SK-N-SH treated with all-trans-retinoic acid at 6 μM for 48 hours (cell line): Measurements from ENCODE around the gene C1orf105.

ENCODE experiments used
- ATAC-seq: fragments of 200-7000 bp; cut with Tn5 transposase; 3 replicates; pipeline ENCODE4 v1.9.1; 2020; ENCODE audit warnings: mild to moderate bottlenecking, moderate library complexity
- ARNTL ChIP-seq: fragments of 450-650 bp; formaldehyde crosslinking; IDR thresholded peaks from 2 replicates; pipeline ENCODE4 v1.5.0; 2020; ENCODE audit warnings: low read depth, mild to moderate bottlenecking, moderate library complexity, borderline replicate concordance
- BACH2 ChIP-seq: fragments of 250-450 bp; sonication (Bioruptor Pico); IDR thresholded peaks from 2 replicates; pipeline ENCODE4 v1.9.0; 2021; ENCODE audit warnings: mild to moderate bottlenecking, borderline replicate concordance
- CSDC2 ChIP-seq: fragments of 250-450 bp; sonication (Bioruptor Pico); IDR thresholded peaks from 2 replicates; pipeline ENCODE4 v1.5.0; 2020; ENCODE audit warnings: mild to moderate bottlenecking, moderate library complexity
- ESRRG ChIP-seq: fragments of 250-450 bp; sonication (Bioruptor Pico); IDR thresholded peaks from 2 replicates; pipeline ENCODE4 v1.6.1; 2021; ENCODE audit warnings: mild to moderate bottlenecking
- GLIS3 ChIP-seq: fragments of 250-450 bp; sonication (Bioruptor Pico); IDR thresholded peaks from 2 replicates; pipeline ENCODE4 v1.5.0; 2020; ENCODE audit warnings: mild to moderate bottlenecking, moderate library complexity
- OSR1 ChIP-seq: fragments of 250-450 bp; sonication (Bioruptor Pico); IDR thresholded peaks from 2 replicates; pipeline ENCODE4 v1.8.0; 2022; ENCODE audit warnings: moderate library complexity, mild to moderate bottlenecking, inconsistent platforms
- PPARA ChIP-seq: fragments of 250-450 bp; sonication (Bioruptor Pico); IDR thresholded peaks from 2 replicates; pipeline ENCODE4 v1.5.0; 2020; ENCODE audit warnings: mild to moderate bottlenecking, borderline replicate concordance
- SNAI2 ChIP-seq: fragments of 250-450 bp; sonication (Bioruptor Pico); IDR thresholded peaks from 2 replicates; pipeline ENCODE4 v1.5.0; 2020; ENCODE audit warnings: mild to moderate bottlenecking, moderate library complexity
- TCF4 ChIP-seq: fragments of 250-450 bp; sonication (Bioruptor Pico); IDR thresholded peaks from 2 replicates; pipeline ENCODE4 v1.8.0; 2021; ENCODE audit warnings: mild to moderate bottlenecking, moderate library complexity, borderline replicate concordance
- TOX ChIP-seq: fragments of 250-450 bp; sonication (Bioruptor Pico); IDR thresholded peaks from 2 replicates; pipeline ENCODE4 v1.8.0; 2021; ENCODE audit warnings: mild to moderate bottlenecking, moderate library complexity, borderline replicate concordance
- ZC3H10 ChIP-seq: fragments of 250-450 bp; sonication (Bioruptor Pico); IDR thresholded peaks from 2 replicates; pipeline ENCODE4 v1.5.1; 2021; ENCODE audit warnings: mild to moderate bottlenecking, moderate library complexity
- ZFP30 ChIP-seq: fragments of 450-650 bp; formaldehyde crosslinking; IDR thresholded peaks from 2 replicates; pipeline ENCODE4 v1.5.0; 2022; ENCODE audit warnings: mild to moderate bottlenecking, moderate library complexity
- ZNF565 ChIP-seq: fragments of 450-650 bp; formaldehyde crosslinking; conservative IDR thresholded peaks from 2 replicates; pipeline ENCODE4 v1.5.0; 2020; ENCODE audit warnings: low read depth, mild to moderate bottlenecking, moderate library complexity
- ZNF70 ChIP-seq: fragments of 450-650 bp; formaldehyde crosslinking; IDR thresholded peaks from 2 replicates; pipeline ENCODE4 v1.5.0; 2020; ENCODE audit warnings: mild to moderate bottlenecking, moderate library complexity
- ZNF8 ChIP-seq: fragments of 450-650 bp; formaldehyde crosslinking; IDR thresholded peaks from 2 replicates; pipeline ENCODE4 v1.5.0; 2020; ENCODE audit warnings: mild to moderate bottlenecking, moderate library complexity
- TF ChIP-seq, protein P1 (sequence below): fragments of 250-450 bp; sonication (Bioruptor Pico); IDR thresholded peaks from 2 replicates; pipeline ENCODE4 v1.5.1; 2020; ENCODE audit warnings: low read depth, mild to moderate bottlenecking, moderate library complexity
- TF ChIP-seq, protein P2 (sequence below): fragments of 250-450 bp; sonication (Bioruptor Pico); IDR thresholded peaks from 2 replicates; pipeline ENCODE4 v1.8.0; 2021; ENCODE audit warnings: low read depth, mild to moderate bottlenecking, moderate library complexity, borderline replicate concordance
- TF ChIP-seq, protein P3 (sequence below): fragments of 250-450 bp; sonication (Bioruptor Pico); IDR thresholded peaks from 2 replicates; pipeline ENCODE4 v1.5.1; 2021; ENCODE audit warnings: mild to moderate bottlenecking, moderate library complexity
- TF ChIP-seq, protein P4 (sequence below): fragments of 250-450 bp; sonication (Bioruptor Pico); IDR thresholded peaks from 2 replicates; pipeline ENCODE4 v1.5.0; 2020; ENCODE audit warnings: mild to moderate bottlenecking, moderate library complexity
- TF ChIP-seq, protein P5 (sequence below): fragments of 250-450 bp; sonication (Bioruptor Pico); IDR thresholded peaks from 2 replicates; pipeline ENCODE4 v1.8.0; 2020; ENCODE audit warnings: mild to moderate bottlenecking, moderate library complexity, borderline replicate concordance

C1orf105 gene

DNA sequence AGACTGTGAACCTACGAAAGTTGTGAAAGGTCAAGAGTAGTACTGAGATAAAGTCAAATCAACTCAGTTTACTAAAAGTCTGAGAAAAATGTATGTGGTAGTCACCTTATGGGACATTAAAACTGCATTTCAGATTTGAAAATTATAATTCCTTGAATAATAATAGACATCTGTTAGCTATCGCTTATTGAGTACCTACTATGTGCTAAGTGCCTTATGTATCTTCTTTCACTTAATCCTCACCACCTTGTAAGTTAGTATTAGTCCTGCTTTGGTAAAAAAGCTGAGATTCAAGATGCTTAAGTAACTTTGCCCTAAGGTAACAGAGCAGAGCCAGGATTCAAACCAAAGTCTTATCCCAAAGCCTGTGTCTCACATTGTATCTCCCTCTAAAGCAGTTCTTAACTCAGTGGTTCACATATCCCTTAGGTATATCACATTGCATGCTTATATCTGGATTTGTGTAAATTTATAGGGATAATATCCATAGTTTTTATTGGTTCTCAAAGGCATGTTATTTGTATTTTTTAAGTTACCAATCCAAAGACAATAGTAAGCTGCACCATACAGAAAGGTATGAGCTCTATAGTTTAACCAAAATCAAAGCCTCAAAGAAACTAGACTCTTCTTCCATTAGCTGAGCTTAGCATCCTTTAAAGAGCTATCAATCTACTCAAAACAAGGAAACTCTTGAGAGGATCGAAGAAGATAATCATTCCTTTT lies 22.5 kb downstream of the C1orf105 start:
- peak; percentile 4 for ATAC-seq
- TF ChIP-seq, protein P1, sequence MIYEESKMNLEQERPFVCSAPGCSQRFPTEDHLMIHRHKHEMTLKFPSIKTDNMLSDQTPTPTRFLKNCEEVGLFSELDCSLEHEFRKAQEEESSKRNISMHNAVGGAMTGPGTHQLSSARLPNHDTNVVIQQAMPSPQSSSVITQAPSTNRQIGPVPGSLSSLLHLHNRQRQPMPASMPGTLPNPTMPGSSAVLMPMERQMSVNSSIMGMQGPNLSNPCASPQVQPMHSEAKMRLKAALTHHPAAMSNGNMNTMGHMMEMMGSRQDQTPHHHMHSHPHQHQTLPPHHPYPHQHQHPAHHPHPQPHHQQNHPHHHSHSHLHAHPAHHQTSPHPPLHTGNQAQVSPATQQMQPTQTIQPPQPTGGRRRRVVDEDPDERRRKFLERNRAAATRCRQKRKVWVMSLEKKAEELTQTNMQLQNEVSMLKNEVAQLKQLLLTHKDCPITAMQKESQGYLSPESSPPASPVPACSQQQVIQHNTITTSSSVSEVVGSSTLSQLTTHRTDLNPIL (CRISPR knock-in tag): no peak
- TF ChIP-seq, protein P2, sequence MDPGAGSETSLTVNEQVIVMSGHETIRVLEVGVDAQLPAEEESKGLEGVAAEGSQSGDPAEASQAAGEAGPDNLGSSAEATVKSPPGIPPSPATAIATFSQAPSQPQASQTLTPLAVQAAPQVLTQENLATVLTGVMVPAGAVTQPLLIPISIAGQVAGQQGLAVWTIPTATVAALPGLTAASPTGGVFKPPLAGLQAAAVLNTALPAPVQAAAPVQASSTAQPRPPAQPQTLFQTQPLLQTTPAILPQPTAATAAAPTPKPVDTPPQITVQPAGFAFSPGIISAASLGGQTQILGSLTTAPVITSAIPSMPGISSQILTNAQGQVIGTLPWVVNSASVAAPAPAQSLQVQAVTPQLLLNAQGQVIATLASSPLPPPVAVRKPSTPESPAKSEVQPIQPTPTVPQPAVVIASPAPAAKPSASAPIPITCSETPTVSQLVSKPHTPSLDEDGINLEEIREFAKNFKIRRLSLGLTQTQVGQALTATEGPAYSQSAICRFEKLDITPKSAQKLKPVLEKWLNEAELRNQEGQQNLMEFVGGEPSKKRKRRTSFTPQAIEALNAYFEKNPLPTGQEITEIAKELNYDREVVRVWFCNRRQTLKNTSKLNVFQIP (CRISPR knock-in tag): no peak
- no peak for TF ChIP-seq PPARA (CRISPR knock-in tag)
- TF ChIP-seq, protein P3, sequence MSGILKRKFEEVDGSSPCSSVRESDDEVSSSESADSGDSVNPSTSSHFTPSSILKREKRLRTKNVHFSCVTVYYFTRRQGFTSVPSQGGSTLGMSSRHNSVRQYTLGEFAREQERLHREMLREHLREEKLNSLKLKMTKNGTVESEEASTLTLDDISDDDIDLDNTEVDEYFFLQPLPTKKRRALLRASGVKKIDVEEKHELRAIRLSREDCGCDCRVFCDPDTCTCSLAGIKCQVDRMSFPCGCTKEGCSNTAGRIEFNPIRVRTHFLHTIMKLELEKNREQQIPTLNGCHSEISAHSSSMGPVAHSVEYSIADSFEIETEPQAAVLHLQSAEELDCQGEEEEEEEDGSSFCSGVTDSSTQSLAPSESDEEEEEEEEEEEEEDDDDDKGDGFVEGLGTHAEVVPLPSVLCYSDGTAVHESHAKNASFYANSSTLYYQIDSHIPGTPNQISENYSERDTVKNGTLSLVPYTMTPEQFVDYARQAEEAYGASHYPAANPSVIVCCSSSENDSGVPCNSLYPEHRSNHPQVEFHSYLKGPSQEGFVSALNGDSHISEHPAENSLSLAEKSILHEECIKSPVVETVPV (CRISPR knock-in tag): no peak
- no peak for TF ChIP-seq GLIS3 (CRISPR knock-in tag)
- no peak for TF ChIP-seq ZNF70 (CRISPR knock-in tag)
- no peak for TF ChIP-seq SNAI2 (CRISPR knock-in tag)
- TF ChIP-seq, protein P4, sequence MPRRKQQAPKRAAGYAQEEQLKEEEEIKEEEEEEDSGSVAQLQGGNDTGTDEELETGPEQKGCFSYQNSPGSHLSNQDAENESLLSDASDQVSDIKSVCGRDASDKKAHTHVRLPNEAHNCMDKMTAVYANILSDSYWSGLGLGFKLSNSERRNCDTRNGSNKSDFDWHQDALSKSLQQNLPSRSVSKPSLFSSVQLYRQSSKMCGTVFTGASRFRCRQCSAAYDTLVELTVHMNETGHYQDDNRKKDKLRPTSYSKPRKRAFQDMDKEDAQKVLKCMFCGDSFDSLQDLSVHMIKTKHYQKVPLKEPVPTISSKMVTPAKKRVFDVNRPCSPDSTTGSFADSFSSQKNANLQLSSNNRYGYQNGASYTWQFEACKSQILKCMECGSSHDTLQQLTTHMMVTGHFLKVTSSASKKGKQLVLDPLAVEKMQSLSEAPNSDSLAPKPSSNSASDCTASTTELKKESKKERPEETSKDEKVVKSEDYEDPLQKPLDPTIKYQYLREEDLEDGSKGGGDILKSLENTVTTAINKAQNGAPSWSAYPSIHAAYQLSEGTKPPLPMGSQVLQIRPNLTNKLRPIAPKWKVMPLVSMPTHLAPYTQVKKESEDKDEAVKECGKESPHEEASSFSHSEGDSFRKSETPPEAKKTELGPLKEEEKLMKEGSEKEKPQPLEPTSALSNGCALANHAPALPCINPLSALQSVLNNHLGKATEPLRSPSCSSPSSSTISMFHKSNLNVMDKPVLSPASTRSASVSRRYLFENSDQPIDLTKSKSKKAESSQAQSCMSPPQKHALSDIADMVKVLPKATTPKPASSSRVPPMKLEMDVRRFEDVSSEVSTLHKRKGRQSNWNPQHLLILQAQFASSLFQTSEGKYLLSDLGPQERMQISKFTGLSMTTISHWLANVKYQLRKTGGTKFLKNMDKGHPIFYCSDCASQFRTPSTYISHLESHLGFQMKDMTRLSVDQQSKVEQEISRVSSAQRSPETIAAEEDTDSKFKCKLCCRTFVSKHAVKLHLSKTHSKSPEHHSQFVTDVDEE (CRISPR knock-in tag): no peak
- no peak for TF ChIP-seq OSR1 (CRISPR knock-in tag)
- TF ChIP-seq ARNTL (CRISPR knock-in tag): no peak
- TF ChIP-seq CSDC2 (CRISPR knock-in tag): no peak
- TF ChIP-seq TCF4 (CRISPR knock-in tag): no peak
- no peak for TF ChIP-seq ZC3H10 (CRISPR knock-in tag)
- no peak for TF ChIP-seq ZNF8 (CRISPR knock-in tag)

DNA sequence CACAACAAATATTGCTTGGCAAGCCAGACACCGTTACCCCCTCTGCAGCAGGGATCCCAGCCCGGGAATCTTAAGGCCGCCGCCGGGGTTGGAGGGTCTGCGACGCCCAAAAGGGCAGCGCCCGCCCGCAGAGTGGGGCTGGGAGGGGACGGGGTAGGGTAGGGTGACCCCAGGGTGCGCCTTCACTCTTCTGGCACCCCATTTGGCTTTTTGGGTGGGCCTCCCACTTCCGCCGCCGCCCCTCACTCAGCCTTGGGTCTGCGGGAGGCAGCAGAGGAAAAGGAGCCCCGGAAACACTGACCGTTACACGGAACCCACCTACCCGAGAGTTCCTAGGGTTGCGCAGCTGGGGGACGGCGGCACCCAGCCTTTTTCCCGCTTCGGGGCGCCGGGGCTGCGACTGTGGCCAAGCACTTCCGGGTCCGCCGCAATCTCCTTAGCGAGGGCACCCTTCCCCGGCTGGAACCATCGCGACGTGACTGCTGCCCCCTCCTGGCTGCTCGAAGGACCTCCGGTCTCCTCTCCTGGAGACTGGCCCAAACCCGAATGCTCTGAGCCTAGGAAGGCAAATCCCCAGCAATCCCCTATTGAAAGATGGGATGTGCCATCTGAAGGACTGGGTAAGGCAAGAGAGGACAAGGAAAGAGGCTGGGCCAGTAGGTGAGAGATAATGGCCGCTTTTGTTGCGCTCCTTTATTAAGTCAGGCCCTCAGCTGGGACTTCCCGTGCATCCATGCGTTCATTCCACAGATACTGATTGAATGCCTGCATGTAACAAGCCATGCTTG lies 23.4 kb downstream of the C1orf105 start, which contains the start of gene PIGC:
TSS of gene PIGC (minus strand) at position 404 of the 788 bp plus-strand sequence. CDS start 1,447 bp downstream, outside the sequence.
- peak; percentile 99 for ATAC-seq
- TF ChIP-seq ZC3H10 (CRISPR knock-in tag) (no peak), BACH2 (no peak), ARNTL (CRISPR knock-in tag) (no peak), OSR1 (CRISPR knock-in tag) (no peak), SNAI2 (CRISPR knock-in tag) (no peak), ZNF70 (CRISPR knock-in tag) (no peak), TOX (CRISPR knock-in tag) (no peak), ZNF565 (CRISPR knock-in tag) (no peak), ZFP30 (no peak), ZNF8 (CRISPR knock-in tag) (no peak)

DNA sequence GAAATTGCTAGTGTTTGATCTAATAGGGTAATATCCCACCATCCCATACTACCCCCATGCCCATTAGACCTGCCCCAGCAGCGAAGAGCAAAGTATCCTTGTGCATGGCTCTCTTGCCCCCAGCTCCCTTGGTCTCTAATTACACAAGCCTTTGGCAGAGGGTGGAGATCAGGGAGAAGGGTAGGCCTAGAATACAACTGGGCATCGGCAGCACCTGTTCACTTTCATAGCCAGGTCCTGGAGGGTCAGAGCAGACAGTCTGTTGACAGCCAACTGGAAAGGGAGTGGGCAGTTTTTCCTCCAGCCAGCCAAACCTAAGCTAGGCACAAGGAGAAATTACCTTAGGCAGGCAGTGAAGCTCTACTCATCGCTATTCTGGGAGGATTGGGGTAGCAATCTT lies 26.1 kb downstream of the C1orf105 start:
- no peak for TF ChIP-seq ESRRG (CRISPR knock-in tag)
- TF ChIP-seq OSR1 (CRISPR knock-in tag): no peak
- TF ChIP-seq, protein P1 (CRISPR knock-in tag): no peak
- no peak for TF ChIP-seq ZNF8 (CRISPR knock-in tag)
- no peak for TF ChIP-seq PPARA (CRISPR knock-in tag)
- TF ChIP-seq, protein P5, sequence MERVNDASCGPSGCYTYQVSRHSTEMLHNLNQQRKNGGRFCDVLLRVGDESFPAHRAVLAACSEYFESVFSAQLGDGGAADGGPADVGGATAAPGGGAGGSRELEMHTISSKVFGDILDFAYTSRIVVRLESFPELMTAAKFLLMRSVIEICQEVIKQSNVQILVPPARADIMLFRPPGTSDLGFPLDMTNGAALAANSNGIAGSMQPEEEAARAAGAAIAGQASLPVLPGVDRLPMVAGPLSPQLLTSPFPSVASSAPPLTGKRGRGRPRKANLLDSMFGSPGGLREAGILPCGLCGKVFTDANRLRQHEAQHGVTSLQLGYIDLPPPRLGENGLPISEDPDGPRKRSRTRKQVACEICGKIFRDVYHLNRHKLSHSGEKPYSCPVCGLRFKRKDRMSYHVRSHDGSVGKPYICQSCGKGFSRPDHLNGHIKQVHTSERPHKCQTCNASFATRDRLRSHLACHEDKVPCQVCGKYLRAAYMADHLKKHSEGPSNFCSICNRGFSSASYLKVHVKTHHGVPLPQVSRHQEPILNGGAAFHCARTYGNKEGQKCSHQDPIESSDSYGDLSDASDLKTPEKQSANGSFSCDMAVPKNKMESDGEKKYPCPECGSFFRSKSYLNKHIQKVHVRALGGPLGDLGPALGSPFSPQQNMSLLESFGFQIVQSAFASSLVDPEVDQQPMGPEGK (CRISPR knock-in tag): no peak
- no peak for ATAC-seq
